Stimulated activated CD8-positive, alpha-beta memory T cell treated with anti-CD3 and anti-CD28 coated beads, Interleukin-12 subunit alpha, Interleukin-12 subunit beta, amount 100 ng/mL, for 1 hour (primary cell): Measurements from ENCODE around the gene ZRANB3.

Experiments used
- DNase-seq: peaks from one replicate; pipeline ENCODE4 v3.0.0-alpha.2; 2020; ENCODE audit warnings: low read depth

ZRANB3 gene

GRCh38 chr2:135248611-135249010 is 282.4 kb downstream of the ZRANB3 start:
- DNase-seq: no peak

DNA sequence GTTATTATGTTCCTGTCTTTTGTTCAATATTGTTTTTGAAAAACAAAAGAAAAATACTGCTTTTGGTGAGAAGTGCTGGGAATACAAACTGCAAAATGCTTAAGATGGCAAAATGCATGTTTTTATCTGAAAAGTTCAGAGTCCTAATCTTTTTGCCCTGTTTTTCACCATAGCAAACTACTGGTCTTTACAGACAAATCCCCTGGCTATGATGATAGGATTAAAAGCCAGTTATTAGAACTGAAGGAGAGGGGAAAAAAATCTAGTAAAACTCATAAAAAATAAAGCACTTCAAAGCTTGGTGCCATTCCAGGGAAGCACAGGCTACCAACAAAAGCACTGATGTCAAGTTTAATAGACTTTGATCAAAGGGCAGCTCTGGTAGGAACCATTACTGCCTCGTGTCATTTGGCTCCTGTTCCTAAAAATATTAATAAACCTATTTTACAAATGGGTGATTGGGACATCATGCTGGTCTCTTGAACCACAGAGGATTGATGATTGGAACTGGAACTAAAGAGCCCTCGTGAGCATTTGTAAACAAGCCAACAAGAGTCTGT is 284.2 kb downstream of the ZRANB3 start:
- no peak for DNase-seq

GRCh38 chr2:135245071-135245470 is 285.9 kb downstream of the ZRANB3 start:
- DNase-seq: no peak

DNA sequence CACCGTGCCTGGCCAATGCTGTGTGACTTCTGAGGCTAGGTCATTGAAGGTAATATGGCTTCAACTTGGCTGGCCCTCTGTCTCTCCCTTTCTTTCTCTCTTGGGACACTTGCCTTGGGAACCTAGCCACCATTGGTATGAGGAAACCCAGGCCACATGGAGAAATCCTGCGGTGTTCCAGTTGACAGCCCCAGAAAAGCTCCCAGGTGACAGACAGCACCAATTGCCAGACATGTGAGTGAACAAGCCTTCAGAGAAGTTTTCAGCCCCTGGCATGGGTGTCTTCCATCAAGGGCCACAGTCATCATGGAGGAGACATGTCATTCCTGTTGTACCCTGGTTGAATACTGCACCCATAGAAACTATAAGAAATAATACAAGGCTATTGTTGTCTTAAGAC is 292.4 kb downstream of the ZRANB3 start:
- DNase-seq: no peak

DNA sequence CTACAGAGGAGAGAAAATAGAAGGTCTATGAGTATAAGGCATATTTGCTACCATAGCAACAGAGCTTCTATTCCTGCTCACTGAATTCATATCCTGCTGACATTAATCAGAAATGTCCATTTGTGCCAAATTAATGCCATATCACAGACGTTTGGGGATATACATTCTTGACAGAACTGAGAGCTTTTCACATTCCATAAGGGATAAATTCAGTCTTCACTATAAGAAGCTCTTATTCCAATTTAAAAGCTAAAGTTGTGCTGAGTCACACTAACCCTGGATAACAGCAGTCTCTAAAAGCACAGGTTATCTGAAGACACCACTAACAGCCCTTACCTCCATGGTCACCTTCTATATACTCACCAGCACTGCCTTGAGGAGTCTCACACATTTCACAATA is 300.9 kb downstream of the ZRANB3 start:
- no peak for DNase-seq

DNA sequence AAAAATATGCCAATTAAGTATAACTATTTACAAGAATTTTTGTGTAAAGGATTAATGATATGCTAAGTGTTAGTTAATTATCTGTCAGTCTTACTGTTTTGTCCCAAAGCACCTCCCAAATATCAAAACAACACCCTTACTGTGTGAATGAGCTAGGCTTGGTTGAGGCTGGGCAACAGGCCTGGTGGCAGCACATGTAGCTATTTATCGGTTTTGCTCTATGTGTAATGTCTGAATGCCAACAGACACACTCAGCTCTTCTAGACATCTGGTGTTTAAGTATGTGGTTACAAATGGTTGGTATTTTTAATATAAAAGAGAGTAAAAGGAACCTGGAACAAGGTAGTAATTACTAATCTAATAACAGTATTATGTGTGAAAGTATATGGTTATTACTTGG is 303.6 kb downstream of the ZRANB3 start:
- no peak for DNase-seq

DNA sequence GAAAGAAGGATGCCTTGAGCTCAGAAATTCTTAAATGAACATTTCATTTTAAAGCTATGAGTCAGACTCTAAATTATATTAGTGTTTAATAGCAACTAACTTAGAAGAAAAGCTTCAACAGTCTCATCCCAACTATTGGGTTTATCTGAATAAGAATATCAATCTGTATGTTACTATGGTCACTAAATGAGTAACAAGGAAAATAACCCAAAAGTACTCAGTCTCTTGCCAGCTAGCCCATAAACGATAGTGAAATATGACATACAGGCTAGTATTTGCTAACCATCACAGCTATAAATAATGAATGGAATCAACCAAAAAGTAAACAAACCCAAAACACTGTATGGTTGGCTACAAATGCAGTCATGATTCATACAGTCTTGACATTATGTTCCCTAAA is 304.1 kb downstream of the ZRANB3 start:
- no peak for DNase-seq

GRCh38 chr2:135225781-135226180 is 305.2 kb downstream of the ZRANB3 start:
- DNase-seq: no peak

DNA sequence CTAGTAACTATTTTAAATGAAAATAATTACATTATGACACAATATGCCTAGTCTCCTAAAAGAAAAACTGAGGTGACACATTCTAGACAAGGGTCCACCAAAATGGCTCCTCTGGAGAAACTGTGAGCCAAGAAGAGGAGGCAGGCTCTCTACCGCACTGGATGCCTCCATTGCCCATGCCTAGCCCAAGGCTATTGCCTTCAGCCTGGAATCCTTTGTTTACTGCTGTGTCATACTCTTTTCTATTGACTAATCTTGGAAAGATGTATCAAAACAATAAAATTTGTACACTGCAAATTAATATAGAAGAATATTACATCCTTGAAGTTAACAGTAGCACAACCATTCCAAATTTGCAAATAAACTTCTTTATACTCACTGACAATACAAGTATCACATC is 311.8 kb downstream of the ZRANB3 start:
- DNase-seq: no peak

DNA sequence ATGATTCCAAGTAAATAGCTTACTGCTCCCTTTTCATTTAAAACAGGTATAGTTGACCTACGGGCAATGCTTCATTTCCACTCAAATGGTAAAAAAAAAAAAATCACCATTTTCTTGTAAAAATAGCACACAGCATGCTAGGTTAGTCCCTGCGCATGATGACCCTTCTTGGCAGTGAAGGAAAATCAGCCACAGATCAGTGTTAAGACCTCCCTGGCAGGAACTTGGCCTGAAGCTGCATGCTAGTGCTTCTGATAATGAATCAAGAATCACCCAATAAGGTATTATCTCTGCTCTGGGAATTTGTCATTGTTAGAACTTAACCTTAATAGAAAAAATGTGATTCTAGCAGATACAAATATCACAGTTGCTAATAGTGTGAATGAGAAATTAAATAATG is 312.6 kb downstream of the ZRANB3 start:
- no peak for DNase-seq

- no peak for DNase-seq
Observed at GRCh38 chr2:135212757-135213156, 318.3 kb downstream of the ZRANB3 start.

DNA sequence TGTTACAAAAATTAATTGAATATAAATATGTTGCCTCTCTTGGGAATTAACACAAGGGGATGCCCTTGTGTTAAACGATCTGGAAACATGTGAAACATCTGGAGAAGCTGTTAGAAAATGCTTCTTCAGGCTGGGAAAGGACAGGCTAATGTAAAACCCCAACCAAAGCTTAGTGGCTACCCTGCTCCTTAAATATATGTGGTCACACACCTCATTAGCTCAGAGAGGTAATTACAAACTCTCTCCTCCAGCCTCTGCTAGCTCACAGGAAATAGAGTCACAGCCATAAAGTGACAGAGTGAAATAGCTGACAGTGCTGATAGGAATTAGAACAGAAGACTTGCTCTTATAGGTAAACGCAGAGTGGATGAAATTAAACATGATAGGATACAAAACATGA is 323.0 kb downstream of the ZRANB3 start:
- no peak for DNase-seq

GRCh38 chr2:135203944-135204343 is 327.1 kb downstream of the ZRANB3 start:
- DNase-seq: no peak

- no peak for DNase-seq
Observed at GRCh38 chr2:135202751-135203150, 328.3 kb downstream of the ZRANB3 start.

DNA sequence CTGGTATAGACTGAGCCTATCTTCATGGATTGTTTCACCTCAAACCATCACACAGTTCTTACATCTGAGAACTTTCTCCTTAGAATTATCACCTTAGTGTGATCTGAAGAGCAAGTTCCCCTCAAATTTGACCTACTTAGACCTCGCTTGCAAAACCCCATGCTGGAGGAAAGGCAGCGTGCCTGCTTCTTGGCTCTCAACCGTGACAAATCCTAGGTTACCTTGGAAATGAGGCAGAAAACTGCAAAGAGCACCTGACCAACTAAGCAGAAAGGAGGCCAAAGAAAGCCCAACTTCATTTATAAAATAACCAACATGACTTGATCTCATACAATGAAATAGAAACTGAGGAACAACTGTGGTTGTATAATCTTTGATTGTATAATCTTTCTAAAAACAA is 332.5 kb downstream of the ZRANB3 start:
- no peak for DNase-seq

DNA sequence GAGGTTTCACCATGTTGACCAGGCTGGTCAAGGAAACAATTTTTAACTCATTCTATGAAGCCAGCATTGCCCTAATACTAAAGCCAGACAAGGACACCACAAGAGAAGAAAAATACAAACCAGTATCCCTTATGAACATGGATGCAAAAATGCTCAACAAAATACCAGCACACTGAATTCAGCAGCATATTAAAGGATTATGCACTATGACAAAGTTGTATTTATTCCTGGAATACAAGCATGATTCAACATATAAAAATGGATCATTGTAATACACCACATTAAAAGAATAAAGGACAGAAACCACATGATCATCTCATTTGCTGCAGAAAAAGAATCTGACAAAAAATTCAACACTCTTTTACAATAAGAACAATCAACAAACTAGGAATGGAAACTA is 340.2 kb downstream of the ZRANB3 start:
- no peak for DNase-seq

DNA sequence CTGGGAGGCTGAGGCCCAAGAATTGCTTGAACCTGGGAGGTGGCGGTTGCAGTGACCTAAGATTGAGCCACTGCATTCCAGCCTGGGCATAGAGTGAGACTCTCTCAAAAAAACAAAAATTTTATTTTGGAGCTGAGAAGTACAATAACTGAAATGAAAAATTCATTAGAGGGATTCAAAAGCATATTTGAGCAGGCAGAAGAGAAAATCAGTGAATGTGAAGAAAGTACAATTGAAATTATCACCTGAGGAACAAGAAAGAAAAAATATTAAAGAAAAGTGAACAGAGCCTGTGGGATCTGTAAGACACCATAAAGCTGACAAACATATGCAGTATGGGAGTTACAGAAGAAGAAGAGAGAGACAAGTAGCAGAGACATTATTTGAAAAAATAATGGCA is 341.9 kb downstream of the ZRANB3 start:
- DNase-seq: no peak

GRCh38 chr2:135187270-135187669 is 343.7 kb downstream of the ZRANB3 start:
- DNase-seq: no peak

GRCh38 chr2:135186054-135186453 is 345.0 kb downstream of the ZRANB3 start:
- no peak for DNase-seq

DNA sequence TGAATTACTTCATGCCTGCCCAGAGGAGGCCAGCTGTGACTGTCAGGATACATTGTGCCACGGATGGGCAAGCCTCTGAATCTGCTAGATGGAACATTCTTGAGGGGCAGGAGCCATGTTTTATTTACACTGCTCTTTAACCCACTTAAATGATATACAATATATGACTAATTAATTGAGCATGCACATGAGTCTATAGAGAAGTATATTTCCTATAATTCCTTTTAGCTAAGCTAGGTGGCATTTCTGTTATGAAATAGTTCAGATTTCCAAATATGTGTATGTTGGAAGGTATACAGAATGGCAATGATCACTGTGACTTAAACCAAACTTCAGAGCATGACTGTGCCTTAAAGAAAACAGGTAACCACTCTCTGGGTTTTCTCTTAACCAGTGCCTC is 347.2 kb downstream of the ZRANB3 start:
- DNase-seq: no peak

DNA sequence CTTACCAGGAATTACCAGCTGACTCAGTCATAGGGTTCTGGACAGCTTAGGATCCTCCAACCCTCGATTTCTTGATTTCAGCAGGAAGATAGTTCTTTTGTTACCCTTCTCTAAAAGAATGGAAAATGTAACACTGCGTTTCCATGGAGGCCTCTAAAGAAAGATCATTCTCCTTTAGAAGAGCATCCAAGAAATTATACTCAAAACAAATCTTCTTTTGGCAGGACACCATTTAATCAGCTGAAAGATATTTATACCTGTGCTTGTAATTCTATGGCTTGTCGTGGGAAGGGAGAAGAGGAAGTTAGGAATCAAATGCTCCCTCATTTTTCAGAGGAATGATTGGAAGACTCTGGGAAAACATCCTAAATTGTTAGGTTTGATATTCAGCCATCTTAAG is 348.4 kb downstream of the ZRANB3 start:
- no peak for DNase-seq

- no peak for DNase-seq
Observed at GRCh38 chr2:135182190-135182589, 348.8 kb downstream of the ZRANB3 start.

GRCh38 chr2:135179689-135180088 is 351.3 kb downstream of the ZRANB3 start:
- no peak for DNase-seq

GRCh38 chr2:135175177-135175576 is 355.8 kb downstream of the ZRANB3 start:
- DNase-seq: no peak

- no peak for DNase-seq
Observed at GRCh38 chr2:135174810-135175093, 356.3 kb downstream of the ZRANB3 start.
